G401.6 (cell line): ENCODE results near the gene SMG6.
"Not testable (repeated sequence)": the region's sequence is repeated elsewhere in the genome, so short reads cannot be mapped to it uniquely, and the experiment has no call there.

Source experiments
- FAIRE-seq: peaks from 2 replicates; lab custom pipeline; 2012; peaks lifted over from hg19 to GRCh38; lab: Jason Lieb, UNC

The SMG6 gene

DNA sequence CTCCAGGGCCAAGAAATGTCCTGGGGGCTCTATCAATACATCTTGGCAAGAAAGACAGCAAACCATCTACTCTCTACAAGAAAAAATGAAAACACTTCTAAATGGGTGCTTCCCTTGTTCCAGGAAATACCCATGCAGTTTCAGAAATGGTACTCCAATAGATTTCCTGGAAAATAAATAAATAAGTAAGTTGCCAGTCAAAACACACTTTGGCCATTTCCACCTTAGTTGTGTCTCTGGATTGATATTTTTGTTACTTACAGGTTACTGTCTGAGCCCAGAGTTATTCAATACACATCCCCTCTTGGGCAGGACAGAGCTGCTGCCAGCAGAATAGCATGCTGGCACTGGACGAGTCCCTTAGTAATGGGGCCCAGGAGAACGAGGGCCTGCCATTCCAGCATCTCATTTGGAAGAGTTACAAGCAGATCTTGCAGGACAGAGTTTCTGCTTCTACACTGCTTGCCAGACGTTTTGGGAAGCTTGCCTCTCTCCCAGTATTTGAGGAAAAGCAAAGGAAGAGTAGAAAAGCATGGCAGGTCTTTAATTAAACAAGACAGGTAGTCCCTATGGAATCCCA lies 100.5 kb downstream of the SMG6 start:
- no peak for FAIRE-seq

DNA sequence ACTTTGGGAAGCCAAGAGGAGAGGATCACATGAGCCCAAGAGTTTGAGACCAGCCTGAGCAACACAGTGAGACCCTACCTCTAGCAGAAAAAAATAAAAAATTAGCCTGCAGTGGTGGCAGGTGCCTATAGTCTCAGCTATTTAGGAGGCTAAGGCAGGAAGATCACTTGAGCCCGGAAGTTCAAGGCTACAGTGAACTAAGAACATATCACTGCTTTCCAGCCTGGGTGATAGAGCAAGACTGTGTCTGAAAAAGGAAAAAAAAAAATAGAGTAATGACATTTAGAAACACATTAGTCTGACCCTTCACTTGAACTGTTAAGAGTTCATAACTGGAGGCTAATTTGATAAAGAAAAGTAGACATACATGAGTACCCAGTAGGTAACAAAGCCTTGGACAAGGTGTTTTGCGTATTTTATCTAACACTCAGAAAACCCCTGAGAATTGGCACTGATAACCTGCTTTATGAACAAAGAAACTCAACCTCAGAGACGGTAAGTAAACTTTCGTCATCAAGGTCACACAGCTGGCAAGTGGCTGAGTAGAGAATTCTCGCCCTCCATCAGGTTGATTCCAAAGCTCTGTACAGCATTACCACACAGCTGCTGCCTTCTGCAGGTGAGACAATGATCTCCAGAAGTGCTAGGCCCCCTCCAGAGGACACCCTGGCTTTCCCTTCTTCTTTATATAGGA lies 101.1 kb downstream of the SMG6 start:
- FAIRE-seq, result no peak

DNA sequence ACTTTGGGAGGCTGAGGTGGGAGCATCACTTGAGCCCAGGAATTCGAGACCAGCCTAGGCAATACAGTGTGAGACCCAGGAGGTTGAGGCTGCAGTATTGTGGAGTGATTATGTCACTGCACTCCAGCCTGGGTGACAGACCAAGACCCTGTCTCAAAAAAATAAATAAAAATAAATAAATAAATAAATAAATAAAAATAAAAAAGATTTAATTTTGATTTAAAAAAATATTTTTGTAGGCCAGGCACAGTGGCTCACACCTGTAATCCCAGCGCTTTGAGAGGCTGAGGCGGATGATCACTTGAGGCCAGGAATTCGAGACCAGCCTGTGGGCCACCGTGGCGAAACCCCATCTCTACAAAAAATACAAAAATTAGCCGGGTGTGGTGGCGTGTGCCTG lies 104.2 kb downstream of the SMG6 start:
- FAIRE-seq, result not testable (repeated sequence)

DNA sequence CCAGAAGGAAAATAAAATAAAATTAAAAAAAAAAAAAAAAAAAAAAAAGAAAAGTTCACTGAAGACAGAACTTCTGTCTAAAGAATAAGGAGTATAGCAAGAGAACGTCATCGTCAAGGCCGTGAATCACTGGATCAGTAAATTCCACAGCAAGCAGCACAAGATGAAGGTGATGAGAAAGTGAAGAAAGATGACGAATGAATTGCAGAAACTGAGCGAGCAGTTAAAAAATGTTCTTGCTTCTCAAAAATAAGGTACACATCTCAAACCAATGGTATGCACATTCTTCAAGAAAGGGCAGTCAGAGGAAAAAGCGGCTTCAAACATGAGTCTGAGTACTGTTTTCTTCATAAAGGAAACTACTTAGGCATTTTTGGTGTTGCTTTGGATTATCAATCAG lies 104.7 kb downstream of the SMG6 start:
- FAIRE-seq, result no peak

GRCh38 chr17:2197271-2197670 lies 106.3 kb downstream of the SMG6 start:
- no peak for FAIRE-seq

DNA sequence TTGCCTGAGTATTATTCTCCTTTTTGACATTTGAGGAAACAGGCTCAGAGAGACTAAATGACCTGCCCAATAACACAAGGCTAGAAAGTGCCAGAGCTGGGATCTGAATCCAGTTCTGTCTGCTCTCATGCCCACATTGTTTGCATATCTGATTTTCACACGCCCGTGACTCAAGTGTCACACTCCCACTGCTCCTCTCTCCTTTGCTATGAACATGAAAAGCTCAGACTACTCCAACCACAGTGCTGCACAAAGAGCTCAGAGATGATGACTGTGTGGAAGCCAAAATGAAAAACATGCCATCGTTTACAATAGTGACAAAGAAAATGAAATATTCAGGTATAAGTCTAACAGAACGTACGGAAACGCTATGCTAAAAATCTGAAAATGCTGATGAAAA lies 107.9 kb downstream of the SMG6 start:
- no peak for FAIRE-seq

DNA sequence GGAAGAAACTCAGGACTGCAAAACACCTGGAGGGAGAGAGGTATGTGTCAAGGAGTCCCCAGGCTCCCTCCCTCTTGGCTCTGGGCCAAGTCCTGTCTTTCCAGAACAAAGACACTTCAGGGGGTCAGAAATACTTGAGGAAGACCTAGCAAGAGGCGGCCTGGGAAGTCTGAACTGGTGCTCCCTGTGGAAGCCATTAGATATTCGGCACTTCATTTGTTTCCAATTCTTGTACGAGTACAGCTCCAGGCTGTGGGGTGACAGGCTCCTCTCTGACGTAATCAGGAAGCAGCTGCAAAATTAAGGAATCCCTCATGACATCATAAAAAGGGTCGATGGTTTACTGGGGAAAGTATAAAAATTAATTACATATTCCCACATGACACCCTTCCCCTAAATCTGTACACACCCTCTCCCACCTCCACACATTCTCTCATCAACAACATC lies 108.7 kb downstream of the SMG6 start:
- no peak for FAIRE-seq

DNA sequence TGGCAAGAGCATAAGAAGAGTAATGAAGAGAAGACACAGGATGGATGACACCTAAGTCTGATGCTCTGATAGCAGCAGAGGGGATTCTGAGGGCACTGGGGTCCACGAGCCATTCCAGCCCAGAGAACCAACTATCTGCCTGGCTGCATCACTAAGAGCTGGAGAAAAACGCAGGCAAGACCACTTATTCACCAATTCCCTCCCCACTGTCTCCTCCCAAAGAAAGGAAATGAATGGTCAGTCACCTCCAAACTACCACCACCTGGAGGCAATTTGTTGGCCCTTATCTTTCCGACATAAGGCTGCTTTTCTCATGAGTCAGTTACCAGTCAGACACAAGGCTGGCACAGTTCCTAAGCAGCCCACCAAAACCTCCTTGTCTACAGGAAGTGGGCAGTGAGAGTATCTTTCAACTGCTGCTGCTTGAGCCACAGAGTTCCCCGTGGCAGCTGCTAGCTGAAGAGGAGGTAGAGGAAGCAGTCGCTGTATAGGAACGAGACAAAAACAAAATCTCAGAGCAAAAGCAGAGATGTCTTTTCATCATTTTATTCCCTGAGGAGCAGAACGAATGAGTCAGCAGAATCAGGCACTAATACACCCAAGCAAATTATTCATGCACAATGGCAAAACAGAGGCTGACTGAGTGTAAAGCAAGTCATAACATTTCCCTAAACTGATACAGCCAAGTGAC lies 111.1 kb downstream of the SMG6 start:
- no peak for FAIRE-seq

DNA sequence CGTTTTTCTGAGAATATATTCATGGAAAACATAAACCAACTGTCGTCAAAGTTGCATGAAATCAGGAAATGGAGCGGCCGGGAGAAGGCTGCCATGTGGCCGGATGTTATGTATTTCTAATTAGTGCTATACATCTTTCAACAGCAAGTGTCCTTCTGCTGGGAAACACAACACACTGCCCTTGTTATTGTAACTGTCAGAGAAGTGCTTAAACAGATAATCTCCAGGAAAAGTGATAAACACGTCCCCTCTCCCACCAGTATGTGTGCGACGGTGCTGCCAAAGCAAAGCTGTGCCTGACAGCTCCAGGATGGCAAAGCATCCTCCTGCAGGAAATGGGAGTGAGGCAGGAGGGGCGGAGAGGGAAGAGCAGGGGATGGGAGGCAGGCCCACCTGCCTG lies 111.8 kb downstream of the SMG6 start:
- FAIRE-seq, result no peak

- no peak for FAIRE-seq
Measured at GRCh38 chr17:2191227-2191626, 112.4 kb downstream of the SMG6 start.

- no peak for FAIRE-seq
Measured at GRCh38 chr17:2190014-2190413, 113.6 kb downstream of the SMG6 start.

DNA sequence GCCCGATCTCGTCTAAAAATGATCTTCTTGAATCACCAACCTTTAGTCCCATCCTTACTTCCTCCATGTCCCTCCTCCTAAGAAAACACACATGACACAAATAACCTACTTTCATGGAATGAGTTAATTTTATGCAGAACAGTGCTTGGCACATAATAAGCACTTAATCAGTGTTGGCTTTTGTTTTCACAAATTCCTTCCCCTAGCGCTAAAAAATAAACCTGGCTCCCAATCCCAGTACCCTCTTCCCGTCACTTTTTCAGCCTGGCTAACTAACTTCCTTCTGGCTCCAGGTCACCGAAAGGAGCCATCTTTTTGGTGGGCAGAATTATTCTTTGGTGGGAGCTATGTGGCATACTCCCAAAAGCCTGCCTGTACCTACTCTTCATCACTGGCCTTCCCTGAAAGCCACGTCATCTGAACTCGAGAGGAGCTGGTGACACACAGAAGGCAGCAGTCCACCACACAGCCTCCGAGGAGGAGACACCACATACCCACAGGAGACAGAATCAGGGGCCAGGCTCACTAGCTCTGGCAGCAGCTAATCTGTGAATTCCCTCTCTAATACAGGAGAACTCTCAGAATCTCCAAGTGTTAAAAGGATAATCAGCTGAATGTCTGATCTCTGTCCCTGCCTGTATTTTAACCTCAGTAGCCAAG lies 114.5 kb downstream of the SMG6 start:
- no peak for FAIRE-seq

DNA sequence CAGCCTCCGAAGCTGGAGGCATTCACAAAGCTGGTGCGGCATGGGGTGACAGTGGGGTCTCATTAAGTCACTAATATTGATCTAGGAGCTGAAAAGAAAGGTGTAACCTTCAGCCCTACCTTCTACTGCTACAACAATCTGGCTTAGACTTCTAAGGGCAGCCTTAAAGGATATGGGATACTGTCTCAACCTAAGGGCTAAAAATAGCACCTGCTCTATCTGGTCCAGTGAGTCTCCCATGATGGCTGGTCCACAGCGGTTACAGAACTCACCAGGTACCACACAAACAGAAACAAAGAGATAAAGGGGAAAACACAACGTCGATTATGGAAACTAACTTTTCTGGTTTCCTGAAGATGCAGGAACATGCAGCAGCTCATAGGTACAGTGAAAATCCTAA lies 115.8 kb downstream of the SMG6 start:
- FAIRE-seq, result no peak

DNA sequence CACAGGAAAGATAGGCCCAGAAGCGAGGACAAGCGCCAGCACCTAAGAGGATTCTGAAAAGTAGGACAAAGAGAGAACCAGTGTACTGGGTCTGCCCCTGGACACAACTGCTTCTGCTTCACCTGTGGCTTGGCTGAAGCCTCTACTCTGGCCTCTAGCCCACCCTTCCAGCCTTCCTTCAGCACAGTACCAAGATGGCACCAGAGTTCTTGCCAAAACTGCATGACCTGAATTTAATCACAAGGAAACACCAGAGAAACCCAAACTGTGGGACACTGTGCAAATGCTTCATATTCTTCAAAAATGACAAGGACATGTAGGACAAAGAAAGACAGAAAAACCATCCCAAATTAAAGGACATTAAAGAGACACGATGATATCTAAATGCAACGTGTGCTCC lies 116.6 kb downstream of the SMG6 start:
- no peak for FAIRE-seq

DNA sequence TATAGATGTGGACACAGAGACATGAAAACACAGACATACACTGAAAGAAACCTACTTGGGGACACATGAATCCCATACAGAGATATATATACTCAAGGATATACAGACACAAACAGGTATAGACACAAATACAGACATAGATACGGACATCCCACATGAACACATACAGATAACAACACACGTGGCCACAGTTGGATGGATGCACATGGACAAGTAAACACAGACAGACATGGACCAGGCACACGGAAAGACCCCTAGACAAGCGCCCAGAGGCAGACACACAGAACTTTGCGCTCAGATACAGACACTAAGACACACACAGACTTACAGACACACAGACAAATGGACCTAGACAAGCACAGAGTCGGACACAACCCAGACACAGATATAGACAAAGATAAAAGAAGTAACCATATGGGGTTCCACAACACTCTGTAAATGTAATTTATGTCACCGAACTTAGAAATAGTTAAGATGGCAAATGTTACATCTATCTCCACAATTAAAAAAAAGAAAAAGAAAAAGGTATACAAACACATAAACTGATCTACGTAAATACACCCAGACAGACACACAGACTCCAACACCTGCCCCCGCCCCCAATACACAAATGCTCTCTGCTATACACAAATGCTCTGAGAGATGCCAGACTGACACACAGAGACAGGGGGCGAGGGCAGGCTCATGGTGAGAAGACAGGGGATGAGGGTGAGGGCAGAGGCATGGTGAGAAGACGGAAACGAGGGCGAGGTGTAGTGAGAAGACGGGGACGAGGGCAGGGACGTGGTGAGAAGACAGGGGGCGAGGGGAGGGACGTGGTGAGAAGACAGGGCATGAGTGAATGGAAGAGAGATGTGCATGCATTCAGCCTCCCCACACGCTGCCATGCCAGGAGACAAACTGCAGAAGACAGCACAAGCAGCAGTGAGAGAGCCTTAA lies 118.3 kb downstream of the SMG6 start:
- no peak for FAIRE-seq

DNA sequence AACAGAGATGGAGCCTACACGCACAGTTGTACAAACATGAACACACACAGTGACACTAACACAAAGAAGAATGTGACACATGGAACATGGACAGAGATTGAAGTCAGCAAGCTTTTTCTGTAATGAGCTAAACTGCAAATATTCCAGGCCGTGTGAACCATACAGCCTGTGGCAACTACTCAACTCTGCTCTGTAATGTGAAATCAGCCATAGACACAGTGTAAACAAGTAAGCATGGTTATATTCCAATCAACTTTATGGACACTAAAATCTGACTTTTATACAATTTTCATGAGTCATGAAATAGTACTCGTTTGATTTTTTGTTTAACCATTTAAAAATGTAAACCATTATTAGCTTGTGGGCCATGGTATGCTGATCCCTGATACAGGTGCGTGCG lies 120.2 kb downstream of the SMG6 start:
- no peak for FAIRE-seq

DNA sequence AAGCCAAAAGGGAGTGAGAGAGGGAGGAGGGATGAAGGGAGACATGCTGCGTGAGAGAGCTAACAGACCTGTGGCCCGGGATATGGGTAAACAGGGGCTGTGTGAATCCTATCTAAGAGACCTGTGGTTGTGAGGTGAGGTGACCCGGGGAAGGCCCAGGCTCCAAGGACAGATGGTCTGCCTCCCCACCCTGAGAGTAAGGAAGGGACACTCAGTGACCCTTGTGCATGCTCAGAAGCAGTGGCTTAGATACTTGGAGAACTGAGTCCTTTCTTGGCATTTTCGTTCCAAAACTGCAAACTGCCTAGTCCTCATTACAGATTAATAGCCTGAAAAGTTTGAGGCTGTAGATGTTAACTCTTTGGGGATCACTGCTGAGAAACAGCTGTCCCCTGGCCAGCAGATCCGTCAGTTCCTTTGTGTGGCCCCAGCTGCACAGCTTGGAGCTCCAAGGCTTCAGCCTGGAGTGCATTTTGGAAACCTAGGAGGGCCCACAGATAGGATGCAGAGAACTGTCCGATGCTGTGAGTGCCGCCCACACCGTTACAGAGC lies 121.6 kb downstream of the SMG6 start:
- no peak for FAIRE-seq

DNA sequence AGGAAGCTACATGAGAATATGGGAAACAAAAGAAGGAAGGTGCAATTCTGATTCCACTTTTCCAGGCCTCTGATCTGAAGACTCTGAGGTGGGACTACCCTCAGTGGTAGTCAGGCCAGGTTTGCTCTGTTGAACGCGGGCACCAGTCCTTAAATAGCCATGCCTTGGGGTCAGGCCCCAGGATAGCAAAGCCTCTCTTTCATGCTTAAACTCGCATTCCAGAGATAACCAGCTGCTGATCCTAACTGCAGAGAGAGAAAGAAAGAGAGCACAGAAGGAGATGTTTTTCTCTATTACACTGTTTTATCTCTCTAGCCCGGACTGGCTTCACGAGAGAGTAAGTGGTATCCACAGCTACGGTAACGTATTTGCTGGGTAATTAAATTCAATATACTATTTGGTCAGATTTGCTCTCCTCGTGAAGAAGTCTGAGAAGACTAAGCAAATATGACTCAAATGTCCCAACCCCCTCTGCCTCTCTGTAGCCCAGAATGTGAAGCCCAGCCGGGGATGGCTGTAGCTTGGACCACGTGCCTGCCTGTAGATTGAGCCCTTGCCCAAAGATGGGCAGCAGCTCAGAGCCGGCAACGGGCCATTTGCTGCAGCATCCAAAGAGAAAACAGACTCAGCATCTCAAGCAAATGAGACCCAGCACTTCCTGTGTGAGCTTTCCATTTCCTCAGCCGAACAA lies 122.2 kb downstream of the SMG6 start:
- FAIRE-seq, result no peak

DNA sequence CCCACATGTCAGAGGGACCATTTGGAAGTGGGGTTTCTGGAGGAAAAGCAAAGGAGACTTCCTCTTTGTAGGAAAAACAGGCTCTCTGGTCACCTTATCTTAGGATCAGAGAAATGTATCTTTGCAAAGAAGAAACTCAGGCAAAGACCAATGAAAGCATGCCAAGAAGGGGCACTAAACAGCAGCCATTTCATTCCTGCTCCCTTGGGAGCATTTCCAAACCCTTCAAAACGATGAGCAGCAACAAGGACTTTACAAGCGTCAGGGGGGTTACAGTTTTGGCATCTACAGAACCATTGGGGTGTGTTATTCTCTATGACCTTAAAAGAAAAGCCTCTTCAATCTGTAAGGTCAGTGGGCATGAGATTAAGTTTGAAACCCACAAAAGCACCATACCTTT lies 122.8 kb downstream of the SMG6 start:
- FAIRE-seq, result no peak

DNA sequence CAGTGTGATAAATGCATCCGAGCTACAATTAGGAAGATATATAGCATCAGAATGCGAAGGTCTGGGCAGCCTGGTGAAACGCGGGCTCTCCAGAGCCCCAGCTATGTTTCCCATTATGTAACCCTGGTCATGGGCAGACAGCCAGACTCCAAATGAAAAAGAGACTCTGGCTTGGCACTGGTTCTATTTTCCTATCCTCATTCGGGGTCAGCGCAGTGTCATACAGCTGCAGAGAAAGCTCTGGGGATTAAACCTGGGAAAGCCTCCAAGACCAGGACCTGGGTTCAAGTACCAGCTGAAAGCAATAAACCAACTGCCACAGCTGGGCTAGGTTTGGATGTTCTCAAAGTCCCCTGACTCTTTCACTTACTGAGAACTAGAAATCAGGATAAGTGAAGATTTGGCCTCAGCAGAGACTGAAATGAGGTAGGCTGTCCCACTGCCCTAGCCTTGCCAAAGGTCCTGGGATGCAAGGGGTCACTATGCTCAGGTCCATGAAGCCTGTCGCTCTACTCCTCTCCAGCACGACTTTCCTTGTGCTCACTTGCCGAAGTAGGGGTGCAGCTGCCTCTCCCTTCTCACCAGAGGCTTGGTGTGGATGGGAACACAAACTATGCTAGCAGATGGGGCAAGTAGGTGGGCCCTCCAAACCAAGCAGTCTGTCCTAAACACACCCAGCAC lies 123.8 kb downstream of the SMG6 start:
- no peak for FAIRE-seq
